GM12801 (cell line): ENCODE results near the gene LPGAT1.

Experiments
- TF ChIP-seq, protein P1 (sequence below): IDR thresholded peaks from one replicate; pipeline ENCODE4 v1.5.1; 2011; ENCODE audit warnings: control low read depth; ENCODE audit not compliant: insufficient read length; ENCODE audit errors: extremely low read depth

Gene LPGAT1

GRCh38 chr1:211742889-211743529, 87.6 kb downstream of the LPGAT1 start:
- TF ChIP-seq, protein P1, sequence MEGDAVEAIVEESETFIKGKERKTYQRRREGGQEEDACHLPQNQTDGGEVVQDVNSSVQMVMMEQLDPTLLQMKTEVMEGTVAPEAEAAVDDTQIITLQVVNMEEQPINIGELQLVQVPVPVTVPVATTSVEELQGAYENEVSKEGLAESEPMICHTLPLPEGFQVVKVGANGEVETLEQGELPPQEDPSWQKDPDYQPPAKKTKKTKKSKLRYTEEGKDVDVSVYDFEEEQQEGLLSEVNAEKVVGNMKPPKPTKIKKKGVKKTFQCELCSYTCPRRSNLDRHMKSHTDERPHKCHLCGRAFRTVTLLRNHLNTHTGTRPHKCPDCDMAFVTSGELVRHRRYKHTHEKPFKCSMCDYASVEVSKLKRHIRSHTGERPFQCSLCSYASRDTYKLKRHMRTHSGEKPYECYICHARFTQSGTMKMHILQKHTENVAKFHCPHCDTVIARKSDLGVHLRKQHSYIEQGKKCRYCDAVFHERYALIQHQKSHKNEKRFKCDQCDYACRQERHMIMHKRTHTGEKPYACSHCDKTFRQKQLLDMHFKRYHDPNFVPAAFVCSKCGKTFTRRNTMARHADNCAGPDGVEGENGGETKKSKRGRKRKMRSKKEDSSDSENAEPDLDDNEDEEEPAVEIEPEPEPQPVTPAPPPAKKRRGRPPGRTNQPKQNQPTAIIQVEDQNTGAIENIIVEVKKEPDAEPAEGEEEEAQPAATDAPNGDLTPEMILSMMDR = no peak

DNA sequence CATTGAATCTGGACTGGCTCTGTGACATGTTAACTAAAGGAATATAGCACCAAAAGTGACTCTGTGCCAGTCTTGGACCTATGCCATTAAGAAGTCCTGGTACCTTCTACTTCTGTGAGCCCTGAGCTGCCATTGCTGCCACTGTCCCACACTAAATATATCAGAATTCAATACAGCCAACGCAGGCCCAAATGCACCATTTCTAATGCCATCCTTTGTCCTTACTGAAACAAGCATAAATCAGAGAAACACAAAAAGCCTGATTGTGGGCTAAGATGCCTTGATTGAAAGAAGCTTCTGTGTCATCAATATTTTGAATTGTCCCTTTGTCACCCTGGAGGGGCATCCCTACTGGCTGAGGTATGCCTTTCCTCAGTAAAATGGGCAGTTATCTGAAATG, 88.3 kb downstream of the LPGAT1 start:
- TF ChIP-seq, protein P1 = no peak

DNA sequence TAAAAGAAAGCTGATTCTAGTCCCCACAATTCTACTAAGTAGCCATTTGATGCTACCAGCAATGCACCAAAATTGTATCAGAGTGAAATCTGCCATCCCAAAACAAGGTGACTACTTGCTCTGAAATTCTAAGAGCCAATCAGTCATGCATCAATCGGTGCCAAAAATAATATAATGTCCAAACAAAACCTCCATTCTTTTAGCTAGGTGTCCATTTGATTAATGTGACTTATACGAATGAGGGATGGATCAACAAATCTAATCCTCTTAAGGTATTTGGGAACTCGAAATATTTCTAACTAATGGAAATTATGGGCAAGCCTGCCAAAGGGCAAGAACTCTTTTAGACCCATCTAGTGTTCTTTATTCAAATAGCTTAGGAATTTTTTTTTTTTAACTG, 88.8 kb downstream of the LPGAT1 start:
- TF ChIP-seq, protein P1 = no peak

GRCh38 chr1:211741116-211741515, 89.4 kb downstream of the LPGAT1 start:
- TF ChIP-seq, protein P1 = no peak

DNA sequence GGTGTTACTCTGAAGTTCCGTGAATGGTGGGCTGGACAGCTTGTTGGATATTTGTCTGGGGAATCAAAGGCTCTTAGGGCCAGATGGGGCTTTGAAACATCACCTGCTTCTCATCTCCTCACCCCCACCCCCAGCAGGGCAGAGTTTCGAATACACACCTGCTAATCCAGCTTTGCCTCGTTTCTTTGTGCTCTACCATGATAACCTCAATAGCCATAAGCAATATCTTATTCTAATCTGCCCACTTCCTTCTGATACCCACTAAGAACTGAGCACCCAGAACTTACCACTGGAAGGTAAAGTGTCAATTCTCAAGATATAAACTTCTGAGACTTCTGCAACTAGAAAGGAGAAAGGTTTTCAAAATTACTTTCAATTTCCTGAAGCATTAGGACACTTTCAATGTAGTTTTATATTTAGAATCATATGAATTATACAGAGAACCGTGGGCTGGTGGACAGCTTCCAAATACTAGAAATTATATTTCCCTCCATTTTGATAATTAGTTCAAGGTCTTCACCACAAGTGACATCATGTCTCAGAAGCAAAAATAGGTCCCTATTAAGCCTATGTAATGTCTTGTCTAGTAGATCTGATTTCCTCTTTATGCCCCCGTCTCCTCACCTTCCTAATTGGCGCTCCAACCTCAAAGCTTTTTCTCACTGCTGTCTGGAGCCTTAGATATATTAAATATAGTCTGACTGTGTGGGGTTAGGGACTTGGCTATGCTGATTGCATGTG, 90.7 kb downstream of the LPGAT1 start:
- TF ChIP-seq, protein P1 = no peak

DNA sequence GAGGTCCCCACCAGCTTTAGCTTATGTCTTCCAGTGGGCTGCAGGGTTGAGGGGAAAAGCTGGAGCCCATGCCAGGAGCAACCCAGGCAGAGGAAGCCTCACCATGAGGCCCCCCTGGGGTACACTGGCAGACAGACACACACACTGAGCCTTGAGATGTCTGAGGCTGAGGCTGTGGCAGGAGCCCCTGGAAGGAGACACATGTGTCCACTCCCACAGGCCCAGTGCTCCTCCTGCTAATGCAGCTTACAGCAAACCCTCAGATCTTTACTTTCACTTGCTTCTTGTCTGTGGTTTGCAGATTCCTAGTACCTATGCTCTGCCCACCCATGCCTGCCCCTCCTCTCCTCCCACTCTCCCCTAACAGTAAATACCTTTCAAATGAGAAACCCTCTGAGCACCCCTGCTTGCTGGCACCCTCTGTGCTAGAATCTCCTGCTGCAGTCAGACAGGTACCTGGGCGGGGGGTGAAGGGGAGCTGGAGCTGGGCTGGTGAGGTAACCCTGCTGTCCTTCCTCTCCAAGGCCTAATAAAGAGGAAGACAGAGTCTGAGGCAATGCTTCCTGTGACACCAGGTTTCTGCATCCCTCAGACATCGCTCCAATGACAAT, 91.8 kb downstream of the LPGAT1 start:
- TF ChIP-seq, protein P1 = no peak

GRCh38 chr1:211738096-211738690, 92.4 kb downstream of the LPGAT1 start:
- TF ChIP-seq, protein P1 = no peak
